AG09309 (cell line): ENCODE data around the gene TMUB1.

ENCODE experiments used
- DNase-seq: peaks from one replicate; pipeline ENCODE4 v3.0.0-alpha.2; 2010; ENCODE audit warnings: low read depth
- H3K4me3 ChIP-seq: 2 replicates; pipeline ENCODE4 v1.5.1; 2011; ENCODE audit warnings: mild to moderate bottlenecking, low read depth, low read length, moderate library complexity; ENCODE audit not compliant: control insufficient read depth
- CTCF ChIP-seq: IDR thresholded peaks from 2 replicates; pipeline ENCODE4 v1.5.1; 2011; ENCODE audit warnings: mild to moderate bottlenecking, low read depth, low read length, inconsistent platforms; ENCODE audit not compliant: insufficient read depth, control insufficient read depth; ENCODE audit errors: missing control alignments

Gene TMUB1

DNA sequence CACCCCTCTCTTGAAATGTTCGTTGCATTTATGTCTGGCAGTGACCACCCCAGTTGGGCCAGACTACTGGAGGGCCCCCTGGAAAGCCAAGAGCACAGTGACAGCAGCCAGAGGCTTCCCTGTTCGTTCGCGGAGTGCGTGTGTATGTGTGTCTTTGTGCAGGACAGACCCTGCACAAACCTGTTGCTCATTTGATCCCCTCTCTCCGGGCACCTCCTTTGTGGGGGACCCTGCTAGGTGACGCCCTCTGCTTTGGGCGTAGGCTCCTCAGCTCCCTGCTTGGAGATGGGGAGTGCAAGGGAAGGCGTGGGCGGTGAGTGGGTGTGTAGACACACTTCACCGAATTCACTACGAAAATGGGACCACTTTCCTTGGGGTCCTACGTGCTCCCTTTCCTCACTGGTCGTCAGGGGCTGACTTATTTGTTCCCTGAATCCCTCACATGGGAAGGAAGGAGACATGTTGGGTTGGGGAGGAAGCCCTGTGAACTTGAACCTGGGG is 41.7 kb upstream of the TMUB1 start:
- TF ChIP-seq CTCF = no peak
- no peak overlapping the region for H3K4me3 ChIP-seq

GRCh38 chr7:151124481-151124880 is 41.2 kb upstream of the TMUB1 start:
- no peak for DNase-seq
- no peak overlapping the region for H3K4me3 ChIP-seq
- no peak for TF ChIP-seq CTCF

More for the DNA sequence above, 41.7 kb upstream of the TMUB1 start:
- no peak for DNase-seq

- peak; percentile 18 for DNase-seq
- no peak overlapping the region for H3K4me3 ChIP-seq
- peak; percentile 99 for TF ChIP-seq CTCF
These were observed 40.6 kb upstream of the TMUB1 start for GRCh38 chr7:151123822-151124464.

DNA sequence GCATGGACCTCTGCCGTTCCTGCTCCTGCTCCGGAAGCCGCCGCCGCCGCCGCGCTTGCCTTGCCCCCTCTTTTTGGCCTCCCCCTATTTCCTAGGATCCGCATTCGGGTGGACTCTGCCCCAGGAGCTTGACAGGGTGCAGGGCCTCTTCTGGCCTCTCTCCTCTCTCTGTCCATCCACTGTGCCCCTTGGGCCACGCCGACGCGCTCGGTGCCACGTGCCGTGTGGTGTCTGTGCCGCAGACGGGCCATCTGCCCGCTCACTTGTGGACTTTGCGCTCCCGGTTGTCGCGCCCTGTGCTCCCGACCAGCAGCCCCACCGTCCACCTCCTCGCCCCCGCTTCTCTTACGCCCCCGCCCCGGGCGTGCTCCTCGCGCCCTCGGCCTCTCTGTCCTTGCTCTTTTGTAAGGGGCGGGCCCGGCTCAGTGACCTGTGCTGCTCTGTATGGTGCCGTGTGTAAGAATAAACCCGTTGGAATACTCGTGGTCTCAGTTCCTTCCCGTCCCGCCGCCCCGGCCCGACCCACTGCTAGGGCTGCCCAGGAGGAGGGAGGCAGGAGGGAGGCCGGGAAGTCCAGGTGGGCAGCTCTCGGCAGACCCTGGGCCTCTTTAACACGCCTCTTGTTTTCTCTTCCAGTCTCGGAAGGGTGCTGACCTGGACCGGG is 40.0 kb upstream of the TMUB1 start:
- TF ChIP-seq CTCF = no peak
- DNase-seq = no peak
- no peak overlapping the region for H3K4me3 ChIP-seq

- H3K4me3 ChIP-seq = no peak overlapping the region
- no peak for DNase-seq
- no peak for TF ChIP-seq CTCF
These were observed 39.5 kb upstream of the TMUB1 start for GRCh38 chr7:151122796-151123157.

DNA sequence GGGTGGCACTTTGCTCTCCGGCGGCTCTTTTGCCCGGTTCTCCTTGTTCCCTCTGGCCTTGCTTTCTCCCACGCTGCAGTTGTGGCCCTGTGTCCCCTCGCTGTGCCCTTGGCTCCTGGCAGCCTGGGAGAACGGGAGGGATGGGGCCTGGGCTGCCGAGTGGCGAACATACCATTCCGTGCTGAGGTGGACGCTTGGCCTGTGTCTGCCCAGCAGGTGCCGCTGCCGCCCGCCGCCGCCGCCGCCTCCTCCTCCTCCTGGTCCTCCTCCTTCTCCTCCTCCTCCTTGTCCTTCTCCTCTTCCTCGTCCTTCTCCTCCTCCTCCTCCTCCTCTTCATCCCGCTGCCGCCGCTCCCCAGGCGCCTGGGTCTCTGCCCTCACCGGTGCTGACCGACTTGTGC is 39.0 kb upstream of the TMUB1 start:
- TF ChIP-seq CTCF = no peak
- DNase-seq = no peak
- no peak overlapping the region for H3K4me3 ChIP-seq
